GM12878 (cell line): Measurements from ENCODE around the gene MIA3. TPM values are rescaled to one million over a fixed set of nuclear protein-coding genes. Genes with fewer than 3 reads are reported as not detected.

ENCODE experiments used
- ATAC-seq: fragments of 200-7000 bp; cut with Tn5 transposase; 3 replicates; pipeline ENCODE4 v1.9.1; 2020; ENCODE audit warnings: mild to moderate bottlenecking, moderate library complexity
- BruUV-seq: library from RNA; stranded (reverse); fragments of 400-500 nt; replicated peaks from 2 replicates; lab custom pipeline; 2021; lab: Mats Ljungman, UMichigan
- CTCF ChIA-PET: fragments of 300-600 bp; sonication (Branson Sonifier 250); formaldehyde crosslinking; extraction: SDS; loops from one replicate; lab custom pipeline; 2021; ENCODE audit warnings: inconsistent platforms; lab: Yijun Ruan, JAX
- POLR2A ChIA-PET: fragments of 350-600 bp; formaldehyde crosslinking; extraction: SDS; loops from one replicate; lab custom pipeline; 2021; ENCODE audit warnings: inconsistent platforms; lab: Charles Lee
- RAD21 ChIA-PET: fragments of 300-600 bp; sonication (Branson Sonifier 250); formaldehyde crosslinking; loops from one replicate; lab custom pipeline; 2023; ENCODE audit warnings: antibody characterized with exemption; ENCODE audit not compliant: unreplicated experiment; lab: Charles Lee
- SMC1A ChIA-PET: fragments of 300-600 bp; sonication (Branson Sonifier 250); formaldehyde crosslinking; loops from one replicate; lab custom pipeline; 2023; ENCODE audit not compliant: unreplicated experiment, uncharacterized antibody; lab: Charles Lee
- DNase-seq: peaks from one replicate; pipeline ENCODE4 v3.0.0-alpha.2; 2011; ENCODE audit warnings: low read depth, low spot score
- FAIRE-seq: peaks from 3 replicates; lab custom pipeline; 2011; peaks lifted over from hg19 to GRCh38; lab: Jason Lieb, UNC
- H2AFZ ChIP-seq: 2 replicates; pipeline ENCODE4 v1.6.0; 2011; ENCODE audit warnings: low read depth, low read length, control low read depth; ENCODE audit not compliant: control insufficient read depth
- H3K27ac ChIP-seq: 2 replicates; pipeline ENCODE4 v1.5.1; 2011; ENCODE audit warnings: control low read depth; ENCODE audit not compliant: control insufficient read depth, insufficient read depth
- H3K27me3 ChIP-seq, 2 experiments: replicated peaks in 1 of 2; 2 replicates each; pipeline versions ENCODE4 v1.6.0 to v1.6.1; 2011; ENCODE audit warnings: low read length in 1 of 2; ENCODE audit not compliant: control insufficient read depth in 2 of 2, insufficient read depth in 2 of 2
- H3K36me3 ChIP-seq, 2 experiments: 2 replicates each; pipeline ENCODE4 v1.5.1; 2011; ENCODE audit warnings: low read length in 1 of 2; ENCODE audit not compliant: control insufficient read depth in 2 of 2, insufficient read depth in 2 of 2
- H3K4me1 ChIP-seq: 2 replicates; pipeline ENCODE4 v1.6.1; 2011; ENCODE audit warnings: mild to moderate bottlenecking, low read length, moderate library complexity, mixed read lengths; ENCODE audit not compliant: control insufficient read depth, insufficient read depth
- H3K4me2 ChIP-seq: 2 replicates; pipeline ENCODE4 v1.6.0; 2011; ENCODE audit warnings: control low read depth; ENCODE audit not compliant: control insufficient read depth, insufficient read depth
- H3K4me3 ChIP-seq: fragments of 200-600 bp; sonication (generic); 2 replicates; pipeline ENCODE4 v1.5.1; 2016
- H3K79me2 ChIP-seq: 2 replicates; pipeline ENCODE4 v1.6.0; 2011; ENCODE audit warnings: low read length; ENCODE audit not compliant: control insufficient read depth, insufficient read depth
- H3K9ac ChIP-seq: 2 replicates; pipeline ENCODE4 v1.8.0; 2011; ENCODE audit warnings: low read length, control low read depth, mixed read lengths; ENCODE audit not compliant: control insufficient read depth, insufficient read depth
- H3K9me3 ChIP-seq: replicated peaks from 3 replicates; pipeline ENCODE4 v1.5.1; 2011; ENCODE audit warnings: mild to moderate bottlenecking, low read length; ENCODE audit not compliant: control insufficient read depth, insufficient read depth
- H4K20me1 ChIP-seq: 2 replicates; pipeline ENCODE4 v1.6.0; 2011; ENCODE audit not compliant: control insufficient read depth, insufficient read depth
- BCL11A ChIP-seq: IDR thresholded peaks from 2 replicates; pipeline ENCODE4 v1.6.1; 2011; ENCODE audit warnings: low read depth, low read length
- BHLHE40 ChIP-seq, 2 experiments: fragments of 450-650 bp in 1 of 2; IDR thresholded peaks; 2 replicates each; pipeline ENCODE4 v1.6.1; 2011 to 2017; ENCODE audit warnings: low read depth in 2 of 2, borderline replicate concordance in 1 of 2, improper control_type of control experiment in 1 of 2, low read length in 1 of 2, mild to moderate bottlenecking in 1 of 2
- CHD1 ChIP-seq: IDR thresholded peaks from 2 replicates; pipeline ENCODE4 v1.6.1; 2012; ENCODE audit warnings: low read depth, low read length, improper control_type of control experiment
- CREB1 ChIP-seq: IDR thresholded peaks from 2 replicates; pipeline ENCODE4 v1.6.1; 2012; ENCODE audit warnings: low read depth, mild to moderate bottlenecking, inconsistent platforms
- EP300 ChIP-seq, 2 experiments: fragments of 150-350 bp in 1 of 2; IDR thresholded peaks; 2 replicates each; pipeline ENCODE4 v1.6.1; 2011 to 2012; ENCODE audit warnings: low read depth in 2 of 2, low read length in 2 of 2, borderline replicate concordance in 1 of 2, improper control_type of control experiment in 1 of 2, inconsistent platforms in 1 of 2; ENCODE audit not compliant: control insufficient read depth in 1 of 2
- JUND ChIP-seq: IDR thresholded peaks from 2 replicates; pipeline ENCODE4 v1.6.1; 2012; ENCODE audit warnings: low read depth, mild to moderate bottlenecking, low read length, improper control_type of control experiment, moderate library complexity
- KLF5 ChIP-seq: fragments of 450-650 bp; IDR thresholded peaks from 2 replicates; pipeline ENCODE4 v1.6.1; 2014; ENCODE audit warnings: mild to moderate bottlenecking; ENCODE audit not compliant: partially characterized antibody
- MAX ChIP-seq: IDR thresholded peaks from 2 replicates; pipeline ENCODE4 v1.6.1; 2012; ENCODE audit warnings: low read depth, low read length, improper control_type of control experiment
- MXI1 ChIP-seq: fragments of 150-350 bp; IDR thresholded peaks from 2 replicates; pipeline ENCODE4 v1.6.1; 2011; ENCODE audit warnings: low read depth, mild to moderate bottlenecking, inconsistent platforms, low read length, improper control_type of control experiment
- MYC ChIP-seq: IDR thresholded peaks from 2 replicates; pipeline ENCODE4 v1.6.1; 2011; ENCODE audit warnings: mild to moderate bottlenecking, low read length, moderate library complexity, inconsistent platforms; ENCODE audit not compliant: insufficient read depth, insufficient replicate concordance, insufficient read length, severe bottlenecking
- NFIC ChIP-seq: IDR thresholded peaks from 2 replicates; pipeline ENCODE4 v1.6.1; 2012; ENCODE audit warnings: low read depth, mild to moderate bottlenecking, inconsistent platforms, low read length, moderate library complexity
- NR2C2 ChIP-seq: IDR thresholded peaks from 2 replicates; pipeline ENCODE4 v1.6.1; 2011; ENCODE audit warnings: borderline replicate concordance, low read depth; ENCODE audit not compliant: control insufficient read depth, insufficient read length
- POLR2A ChIP-seq: IDR thresholded peaks from 2 replicates; pipeline ENCODE4 v1.6.1; 2011; ENCODE audit warnings: low read depth, mild to moderate bottlenecking, low read length
- RBBP5 ChIP-seq: fragments of 200-600 bp; sonication (generic); conservative IDR thresholded peaks from 2 replicates; pipeline ENCODE4 v1.6.1; 2016
- SIN3A ChIP-seq: IDR thresholded peaks from 2 replicates; pipeline ENCODE4 v1.6.1; 2012; ENCODE audit warnings: low read depth, low read length, improper control_type of control experiment
- SMC3 ChIP-seq: IDR thresholded peaks from 2 replicates; pipeline ENCODE4 v1.6.1; 2011; ENCODE audit warnings: low read length, improper control_type of control experiment, borderline replicate concordance
- SP1 ChIP-seq: IDR thresholded peaks from one replicate; pipeline ENCODE4 v1.6.1; 2011; ENCODE audit warnings: low read depth, low read length
- STAT3 ChIP-seq: IDR thresholded peaks from 2 replicates; pipeline ENCODE4 v1.6.1; 2011; ENCODE audit warnings: low read depth, low read length, improper control_type of control experiment
- ZNF24 ChIP-seq: fragments of 450-650 bp; IDR thresholded peaks from 2 replicates; pipeline ENCODE4 v1.6.1; 2017; ENCODE audit warnings: antibody characterized with exemption, mild to moderate bottlenecking
- ZNF687 ChIP-seq: fragments of 450-650 bp; IDR thresholded peaks from 2 replicates; pipeline ENCODE4 v1.6.1; 2017; ENCODE audit warnings: mild to moderate bottlenecking, moderate library complexity
- WGBS: methylation state at CpG from one replicate; pipeline ENCODE4 v1.1.6; 2016; ENCODE audit warnings: low lambda C conversion rate; ENCODE audit not compliant: insufficient replicate concordance, insufficient coverage; ENCODE audit errors: missing lambda C conversion rate; 5-methylcytosine and 5-hydroxymethylcytosine counted together
- in situ Hi-C: fragments of 300-500 bp; cut with MboI; formaldehyde crosslinking; loops from 9 replicates; pipeline ENCODE4 v1.14.3; 2018; ENCODE audit warnings: mixed read lengths
- intact Hi-C: fragments of 100-400 bp; cut with micrococcal nuclease; formaldehyde crosslinking; loops from one replicate; pipeline ENCODE4 v1.14.2; 2022; ENCODE audit not compliant: unreplicated experiment
- polyA plus RNA-seq, 11 experiments: library from polyadenylated mRNA; depleted of rRNA in 4 of 11; unstranded in 6 of 11; stranded (reverse) in 5 of 11; fragments of >200 nt; fragmentation: Nextera tagmentation in 4 of 11; fragmentation: Illumina TruSeq in 1 of 11; extraction: Ambion mirVana in 4 of 11; extraction: Trizol in 1 of 11; gene quantifications; 1 replicate in 1 of 11; 2 replicates in 10 of 11; pipeline versions ENCODE4 v1.2.1 to v1.2.3, GENCODE V29; 2011 to 2016; ENCODE audit warnings: inconsistent platforms in 2 of 11, missing spikeins in 2 of 11, low read depth in 1 of 11
- total RNA-seq, 4 experiments: library from RNA; depleted of rRNA in 3 of 4; stranded (reverse); fragments of >200 nt in 3 of 4; fragmentation: Illumina TruSeq in 1 of 4; extraction: Trizol in 1 of 4; gene quantifications; 2 replicates each; pipeline versions ENCODE4 v1.2.1 to v1.2.3, GENCODE V29; 2013 to 2021

MIA3 gene
- total and polyA plus RNA-seq, 10 of the 15 experiments (the other 5 are each of a cell fraction or from before 2014, with no cell fraction given), result 12.9 to 50.8 (median 30.3) TPM

- TF ChIP-seq ZNF687, result no peak
Measured at GRCh38 chr1:222624214-222624613, 6.3 kb downstream of the MIA3 start (continued).

- RAD21 ChIA-PET, result no interaction called here
- DNase-seq (no peak), FAIRE-seq (no peak), ATAC-seq (no peak)
- H3K9ac ChIP-seq, result no peak overlapping the region
- H3K4me1 ChIP-seq, result no peaks in the 10 kb centered on the region
- no peak overlapping the region for H3K4me2 ChIP-seq
- CTCF ChIA-PET, result interaction anchor here (1.0 kb wide), 1 partner anchor 162 kb away, joined by 3 read pairs; no protein-coding TSS in a partner anchor
- SMC1A ChIA-PET, result interaction anchor here (1.3 kb wide), 1 partner anchor 8 kb away, joined by 3 read pairs; no protein-coding TSS in a partner anchor
- H2AFZ ChIP-seq, result no peak overlapping the region
- BruUV-seq, result no TSS peak
- H3K79me2 ChIP-seq, result no peaks in the 10 kb centered on the region
- in situ Hi-C loops, result no loop called here
- no peak overlapping the region for H3K27ac ChIP-seq
- no peaks in the 10 kb centered on the region for H3K27me3 ChIP-seq
- no peaks in the 10 kb centered on the region for H4K20me1 ChIP-seq
- H3K4me3 ChIP-seq, result no peak overlapping the region
- peaks cover 0 to 8% of the 10 kb centered on the region in 2 experiments; a peak in 3 of 4 replicates for H3K36me3 ChIP-seq
- intact Hi-C loops, result no loop called here
- H3K9me3 ChIP-seq, result no peaks in the 10 kb centered on the region
- WGBS, result 97% methylated on average over 6 of the region's 6 CpGs
- POLR2A ChIA-PET, result no interaction called here
- TF ChIP-seq CREB1, result no peak
- TF ChIP-seq JUND, result no peak
- TF ChIP-seq MAX, result no peak
- TF ChIP-seq SP1, result no peak
- TF ChIP-seq KLF5, result no peak
- no peak for TF ChIP-seq BHLHE40 (IDR thresholded peaks at IDR 0.05; ENCODE audit: borderline replicate concordance in 1 of 2, low read depth in 2 of 2, low read length in 1 of 2)
- no peak for TF ChIP-seq MYC
- TF ChIP-seq SIN3A, result no peak
- no peak for TF ChIP-seq CHD1
- TF ChIP-seq NR2C2, result no peak
- TF ChIP-seq BCL11A, result no peak
- no peak for TF ChIP-seq POLR2A
- no peak for TF ChIP-seq MXI1
- TF ChIP-seq EP300 (IDR thresholded peaks at IDR 0.05; ENCODE audit: borderline replicate concordance in 1 of 2, control insufficient read depth in 1 of 2, low read depth in 2 of 2, low read length in 2 of 2), result no peak
- no peak for TF ChIP-seq SMC3
- TF ChIP-seq NFIC, result no peak
- TF ChIP-seq RBBP5, result no peak
- TF ChIP-seq STAT3, result no peak
- TF ChIP-seq ZNF24, result no peak
Measured at GRCh38 chr1:222627232-222627631, 9.3 kb downstream of the MIA3 start.
